B cell (primary cell): ENCODE results near the gene GORASP1. TPM values are rescaled to one million over a fixed set of nuclear protein-coding genes. Genes with fewer than 3 reads are reported as not detected.

Experiments used
- ATAC-seq: fragments of 200-7000 bp; cut with Tn5 transposase; one replicate; pipeline ENCODE4 v1.10.0; 2021; ENCODE audit warnings: low read depth, mild to moderate bottlenecking, moderate number of reproducible peaks, moderate library complexity
- CTCF ChIA-PET: fragments of 350-600 bp; sonication (Branson Sonifier 250); formaldehyde crosslinking; loops from one replicate; lab custom pipeline; 2021; ENCODE audit warnings: antibody characterized with exemption, inconsistent platforms; lab: Charles Lee
- POLR2A ChIA-PET: fragments of 350-600 bp; sonication (Branson Sonifier 250); formaldehyde crosslinking; loops from one replicate; lab custom pipeline; 2021; ENCODE audit warnings: antibody characterized with exemption; lab: Charles Lee
- DNase-seq: peaks from one replicate; pipeline ENCODE4 v3.0.0; 2013
- H2AFZ ChIP-seq: 2 replicates; pipeline ENCODE4 v1.6.1; 2012; ENCODE audit warnings: mild to moderate bottlenecking, low read depth, low read length; ENCODE audit not compliant: insufficient read depth, poor library complexity, severe bottlenecking
- H3K27ac ChIP-seq, 2 donors: 1 replicate in 1 of 2; 2 replicates in 1 of 2; pipeline ENCODE4 v1.5.1; 2012 to 2013; ENCODE audit warnings: low read length in 2 of 2, mild to moderate bottlenecking in 2 of 2, moderate library complexity in 1 of 2
- H3K27me3 ChIP-seq, 4 experiments: fragments of 200-600 bp in 1 of 4; sonication (generic) in 1 of 4; replicated peaks in 1 of 4; 1 replicate in 2 of 4; 2 replicates in 2 of 4; pipeline versions ENCODE4 v1.6.1 to v1.7.0; 2013 to 2016; ENCODE audit warnings: low read length in 3 of 4, mild to moderate bottlenecking in 2 of 4, mixed read lengths in 1 of 4, moderate library complexity in 1 of 4; ENCODE audit not compliant: insufficient read depth in 4 of 4, control insufficient read depth in 3 of 4; ENCODE audit errors: control extremely low read depth in 1 of 4
- H3K36me3 ChIP-seq, 2 experiments: replicated peaks in 1 of 2; 1 replicate in 1 of 2; 2 replicates in 1 of 2; pipeline versions ENCODE4 v1.6.1 to v1.7.1; 2013; ENCODE audit warnings: low read length in 1 of 2; ENCODE audit not compliant: insufficient read depth in 2 of 2, control insufficient read depth in 1 of 2; ENCODE audit errors: control extremely low read depth in 1 of 2, extremely low read depth in 1 of 2
- H3K4me1 ChIP-seq, 2 donors: fragments of 200-600 bp in 1 of 2; sonication (generic) in 1 of 2; 1 replicate in 1 of 2; 2 replicates in 1 of 2; pipeline versions ENCODE4 v1.5.1 to v1.6.1; 2013 to 2017; ENCODE audit warnings: low read length in 2 of 2; ENCODE audit not compliant: control insufficient read depth in 2 of 2, insufficient read depth in 2 of 2
- H3K4me2 ChIP-seq: replicated peaks from 2 replicates; pipeline ENCODE3; 2012; ENCODE audit warnings: mild to moderate bottlenecking, low read depth, low read length; ENCODE audit not compliant: poor library complexity, severe bottlenecking
- H3K4me3 ChIP-seq, 5 experiments: fragments of 200-600 bp in 1 of 5; sonication (generic) in 1 of 5; 1 replicate in 3 of 5; 2 replicates in 2 of 5; pipeline versions ENCODE4 v1.5.1 to v1.7.0; 2011 to 2016; ENCODE audit warnings: low read length in 4 of 5, mild to moderate bottlenecking in 4 of 5, low read depth in 2 of 5, control low read depth in 1 of 5, moderate library complexity in 1 of 5; ENCODE audit not compliant: insufficient read depth in 1 of 5; ENCODE audit errors: control extremely low read depth in 1 of 5, extremely low read depth in 1 of 5
- H3K79me2 ChIP-seq: fragments of 200-600 bp; sonication (generic); one replicate; pipeline ENCODE4 v1.6.0; 2016; ENCODE audit warnings: low read length; ENCODE audit not compliant: control insufficient read depth, insufficient read depth
- H3K9ac ChIP-seq: fragments of 200-600 bp; sonication (generic); 2 replicates; pipeline ENCODE4 v1.6.1; 2017; ENCODE audit warnings: mild to moderate bottlenecking, low read length, moderate library complexity
- H3K9me3 ChIP-seq, 3 donors: one replicate each; pipeline versions ENCODE4 v1.6.1 to v1.7.1; 2013; ENCODE audit warnings: low read length in 2 of 3; ENCODE audit not compliant: control insufficient read depth in 2 of 3, insufficient read depth in 1 of 3; ENCODE audit errors: control extremely low read depth in 1 of 3
- H4K20me1 ChIP-seq: 2 replicates; pipeline ENCODE4 v1.6.0; 2012; ENCODE audit warnings: mild to moderate bottlenecking, low read length; ENCODE audit not compliant: insufficient read depth, control insufficient read depth, poor library complexity, severe bottlenecking
- H3K27ac Mint-ChIP-seq: one replicate; pipeline ENCODE4 v1.8.0; 2021; ENCODE audit warnings: mixed read lengths
- H3K27me3 Mint-ChIP-seq: one replicate; pipeline ENCODE4 v1.8.0; 2021; ENCODE audit warnings: mixed read lengths
- H3K4me1 Mint-ChIP-seq: one replicate; pipeline ENCODE4 v1.8.0; 2021; ENCODE audit warnings: mixed read lengths
- H3K4me3 Mint-ChIP-seq: one replicate; pipeline ENCODE4 v1.8.0; 2021; ENCODE audit warnings: mixed read lengths
- H3K9me3 Mint-ChIP-seq: one replicate; pipeline ENCODE4 v1.8.0; 2022; ENCODE audit warnings: mixed read lengths; ENCODE audit not compliant: insufficient read depth
- CTCF ChIP-seq: fragments of 200-600 bp; IDR thresholded peaks from one replicate; pipeline ENCODE4 v1.8.0; 2022; ENCODE audit warnings: antibody characterized with exemption, mild to moderate bottlenecking
- EZH2 ChIP-seq: IDR thresholded peaks from 2 replicates; pipeline ENCODE4 v1.6.1; 2012; ENCODE audit warnings: borderline replicate concordance, low read depth, mild to moderate bottlenecking, moderate library complexity, low read length; ENCODE audit not compliant: insufficient read depth, poor library complexity, severe bottlenecking
- WGBS: methylation state at CpG from one replicate; pipeline ENCODE4 v1.1.5; 2013; ENCODE audit warnings: missing lambda C conversion rate; ENCODE audit not compliant: insufficient coverage; 5-methylcytosine and 5-hydroxymethylcytosine counted together
- intact Hi-C: fragments of 100-400 bp; cut with micrococcal nuclease; formaldehyde crosslinking; loops from one replicate; pipeline ENCODE4 v1.10.0; 2022
- polyA plus RNA-seq: library from polyadenylated mRNA; depleted of rRNA; stranded (reverse); fragments of >200 nt; gene quantifications from 2 replicates; pipeline ENCODE4 v1.2.3, GENCODE V29; 2012
- total RNA-seq, 2 donors: library from RNA; stranded (reverse); fragments of 120-200 nt in 1 of 2; gene quantifications; 1 replicate in 1 of 2; 2 replicates in 1 of 2; pipeline versions ENCODE4 v1.2.3 to v1.2.4, GENCODE V29; 2013 to 2022

The GORASP1 gene
- total and polyA plus RNA-seq, 2 donors (not counting 1 experiment from before 2014, with no cell fraction given) = 81.7 to 84.0 TPM

GRCh38 chr3:39149059-39149455, 41.6 kb upstream of the GORASP1 start:
- Mint-ChIP-seq H3K9me3 (no peaks in the 10 kb centered on the region), H3K4me1 (peaks cover 74% of the 10 kb centered on the region), H3K4me3 (peak overlapping the region; percentile 99), H3K27ac (peak overlapping the region; percentile 94), H3K27me3 (no peaks in the 10 kb centered on the region)
- ATAC-seq (peak; percentile 3), DNase-seq (peak; percentile 69)
- Histone ChIP-seq H3K27me3 (no peaks in the 10 kb centered on the region), H4K20me1 (peaks cover 88% of the 10 kb centered on the region), H2AFZ (no peak overlapping the region), H3K4me2 (peak overlapping the region; percentile 98), H3K4me1 (peaks cover 67 to 74% of the 10 kb centered on the region in 2 donors), H3K79me2 (peaks cover 91% of the 10 kb centered on the region), H3K27ac (peak overlapping the region; percentile 87 to 98), H3K36me3 (peaks cover 2 to 25% of the 10 kb centered on the region in 2 experiments), H3K4me3 (peak overlapping the region in 2 of 5 experiments; percentile 48 to 50), H3K9ac (peak overlapping the region; percentile 30), H3K9me3 (no peaks in the 10 kb centered on the region)
- no peak for TF ChIP-seq EZH2
- TF ChIP-seq CTCF = no peak
- intact Hi-C loops = loop anchor here (1.0 to 2.0 kb wide), 2 partner anchors 26 to 41 kb away; no protein-coding TSS in a partner anchor
- ChIA-PET CTCF (interaction anchor here (0.6 to 5.9 kb wide), 6 partner anchors 21 to 139 kb away, joined by 3 to 36 read pairs (median 8); partner anchors contain the start of genes GORASP1 and TTC21A), POLR2A (interaction anchor here (0.8 to 2.3 kb wide), 4 partner anchors 13 to 48 kb away, joined by 4 to 10 read pairs (median 5); partner anchors contain the start of gene TTC21A)
- WGBS = 0% methylated on average over 1 of the region's 4 CpGs

GRCh38 chr3:39148435-39149058, 41.1 kb upstream of the GORASP1 start:
- Mint-ChIP-seq H3K4me1 (peaks cover 76% of the 10 kb centered on the region), H3K27me3 (no peaks in the 10 kb centered on the region), H3K9me3 (no peaks in the 10 kb centered on the region), H3K4me3 (peak overlapping the region; percentile 99), H3K27ac (peak overlapping the region; percentile 94)
- Histone ChIP-seq H3K4me2 (peak overlapping the region; percentile 98), H3K9me3 (no peaks in the 10 kb centered on the region), H3K79me2 (peaks cover 96% of the 10 kb centered on the region), H4K20me1 (peaks cover 93% of the 10 kb centered on the region), H3K4me3 (peak overlapping the region; percentile 11 to 61 (median 48)), H3K36me3 (peaks cover 2 to 30% of the 10 kb centered on the region in 2 experiments), H3K4me1 (peaks cover 67 to 70% of the 10 kb centered on the region in 2 donors), H3K27me3 (no peaks in the 10 kb centered on the region), H3K27ac (peak overlapping the region; percentile 87 to 98), H2AFZ (no peak overlapping the region), H3K9ac (peak overlapping the region; percentile 30)
- ChIA-PET POLR2A (interaction anchor here (0.8 to 2.3 kb wide), 4 partner anchors 12 to 47 kb away, joined by 4 to 10 read pairs (median 5); partner anchors contain the start of gene TTC21A), CTCF (interaction anchor here (1.0 to 5.9 kb wide), 5 partner anchors 20 to 140 kb away, joined by 3 to 36 read pairs (median 10); partner anchors contain the start of genes GORASP1 and TTC21A)
- 13% methylated on average over 7 of the region's 9 CpGs for WGBS
- TF ChIP-seq EZH2 = no peak
- intact Hi-C loops = loop anchor here (1.0 to 2.0 kb wide), 2 partner anchors 26 to 40 kb away; no protein-coding TSS in a partner anchor
- DNase-seq (peak; percentile 66), ATAC-seq (no peak)
